ENCODE data around the gene AXDND1. TPM values are rescaled to one million over a fixed set of nuclear protein-coding genes. Genes with fewer than 3 reads are reported as not detected.
A peak's percentile ranks its signal among the peaks of the same experiment; 100 is the strongest.
"Not testable (repeated sequence)": the region's sequence is repeated elsewhere in the genome, so short reads cannot be mapped to it uniquely, and the experiment has no call there.

Gene AXDND1
- total RNA-seq, 1 donor from 2014 or later = not detected

- not testable (repeated sequence) for DNase-seq (ENCODE audit: low read depth)
Observed at GRCh38 chr1:179361631-179362030, 4.1 kb upstream of the AXDND1 start.

- peak; percentile 26 for DNase-seq (ENCODE audit: low read depth)
Observed at GRCh38 chr1:179366093-179366800, 476 bp downstream of the AXDND1 start.

- DNase-seq (ENCODE audit: low read depth) = peak; percentile 67
Observed at GRCh38 chr1:179369751-179370341, 4.1 kb downstream of the AXDND1 start.

GRCh38 chr1:179372160-179372559, 6.4 kb downstream of the AXDND1 start:
- no peak for DNase-seq (ENCODE audit: low read depth)

GRCh38 chr1:179376223-179376622, 10.5 kb downstream of the AXDND1 start:
- DNase-seq (ENCODE audit: low read depth) = no peak

- no peak for DNase-seq (ENCODE audit: low read depth)
Observed at GRCh38 chr1:179380299-179380698, 14.5 kb downstream of the AXDND1 start.

GRCh38 chr1:179384027-179384426, 18.3 kb downstream of the AXDND1 start:
- no peak for DNase-seq (ENCODE audit: low read depth)

- DNase-seq (ENCODE audit: low read depth) = no peak
Observed at GRCh38 chr1:179385510-179385909, 19.7 kb downstream of the AXDND1 start.

- DNase-seq (ENCODE audit: low read depth) = no peak
Observed at GRCh38 chr1:179393721-179394120, 27.9 kb downstream of the AXDND1 start.

GRCh38 chr1:179399399-179399798, 33.6 kb downstream of the AXDND1 start:
- not testable (repeated sequence) for DNase-seq (ENCODE audit: low read depth)

GRCh38 chr1:179417760-179418159, 52.0 kb downstream of the AXDND1 start:
- DNase-seq (ENCODE audit: low read depth) = not testable (repeated sequence)

- not testable (repeated sequence) for DNase-seq (ENCODE audit: low read depth)
Observed at GRCh38 chr1:179418706-179419105, 52.9 kb downstream of the AXDND1 start.

- DNase-seq (ENCODE audit: low read depth) = no peak
Observed at GRCh38 chr1:179424610-179425009, 58.8 kb downstream of the AXDND1 start.

GRCh38 chr1:179425186-179425585, 59.4 kb downstream of the AXDND1 start:
- DNase-seq (ENCODE audit: low read depth) = no peak

GRCh38 chr1:179437171-179437570, 71.4 kb downstream of the AXDND1 start:
- DNase-seq (ENCODE audit: low read depth) = no peak

GRCh38 chr1:179439646-179440045, 73.9 kb downstream of the AXDND1 start:
- not testable (repeated sequence) for DNase-seq (ENCODE audit: low read depth)

GRCh38 chr1:179440301-179440700, 74.5 kb downstream of the AXDND1 start:
- DNase-seq (ENCODE audit: low read depth) = not testable (repeated sequence)

- DNase-seq (ENCODE audit: low read depth) = no peak
Observed at GRCh38 chr1:179440971-179441370, 75.2 kb downstream of the AXDND1 start.

- DNase-seq (ENCODE audit: low read depth) = no peak
Observed at GRCh38 chr1:179441501-179441900, 75.7 kb downstream of the AXDND1 start.

- not testable (repeated sequence) for DNase-seq (ENCODE audit: low read depth)
Observed at GRCh38 chr1:179442846-179443245, 77.1 kb downstream of the AXDND1 start.

- no peak for DNase-seq (ENCODE audit: low read depth)
Observed at GRCh38 chr1:179445593-179445992, 79.8 kb downstream of the AXDND1 start.

GRCh38 chr1:179447489-179447888, 81.7 kb downstream of the AXDND1 start:
- peak; percentile 29 for DNase-seq (ENCODE audit: low read depth)
